IPS DF 4.7 (cell line): Measurements from ENCODE around the gene FECH.
"Not testable (repeated sequence)": the region's sequence is repeated elsewhere in the genome, so short reads cannot be mapped to it uniquely, and the experiment has no call there.

Experiments used
- DNase-seq: peaks from one replicate; pipeline ENCODE4 v3.0.0-alpha.2; 2013; ENCODE audit warnings: low spot score; ENCODE audit errors: extremely low read depth

The FECH gene, protein sequence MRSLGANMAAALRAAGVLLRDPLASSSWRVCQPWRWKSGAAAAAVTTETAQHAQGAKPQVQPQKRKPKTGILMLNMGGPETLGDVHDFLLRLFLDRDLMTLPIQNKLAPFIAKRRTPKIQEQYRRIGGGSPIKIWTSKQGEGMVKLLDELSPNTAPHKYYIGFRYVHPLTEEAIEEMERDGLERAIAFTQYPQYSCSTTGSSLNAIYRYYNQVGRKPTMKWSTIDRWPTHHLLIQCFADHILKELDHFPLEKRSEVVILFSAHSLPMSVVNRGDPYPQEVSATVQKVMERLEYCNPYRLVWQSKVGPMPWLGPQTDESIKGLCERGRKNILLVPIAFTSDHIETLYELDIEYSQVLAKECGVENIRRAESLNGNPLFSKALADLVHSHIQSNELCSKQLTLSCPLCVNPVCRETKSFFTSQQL

DNA sequence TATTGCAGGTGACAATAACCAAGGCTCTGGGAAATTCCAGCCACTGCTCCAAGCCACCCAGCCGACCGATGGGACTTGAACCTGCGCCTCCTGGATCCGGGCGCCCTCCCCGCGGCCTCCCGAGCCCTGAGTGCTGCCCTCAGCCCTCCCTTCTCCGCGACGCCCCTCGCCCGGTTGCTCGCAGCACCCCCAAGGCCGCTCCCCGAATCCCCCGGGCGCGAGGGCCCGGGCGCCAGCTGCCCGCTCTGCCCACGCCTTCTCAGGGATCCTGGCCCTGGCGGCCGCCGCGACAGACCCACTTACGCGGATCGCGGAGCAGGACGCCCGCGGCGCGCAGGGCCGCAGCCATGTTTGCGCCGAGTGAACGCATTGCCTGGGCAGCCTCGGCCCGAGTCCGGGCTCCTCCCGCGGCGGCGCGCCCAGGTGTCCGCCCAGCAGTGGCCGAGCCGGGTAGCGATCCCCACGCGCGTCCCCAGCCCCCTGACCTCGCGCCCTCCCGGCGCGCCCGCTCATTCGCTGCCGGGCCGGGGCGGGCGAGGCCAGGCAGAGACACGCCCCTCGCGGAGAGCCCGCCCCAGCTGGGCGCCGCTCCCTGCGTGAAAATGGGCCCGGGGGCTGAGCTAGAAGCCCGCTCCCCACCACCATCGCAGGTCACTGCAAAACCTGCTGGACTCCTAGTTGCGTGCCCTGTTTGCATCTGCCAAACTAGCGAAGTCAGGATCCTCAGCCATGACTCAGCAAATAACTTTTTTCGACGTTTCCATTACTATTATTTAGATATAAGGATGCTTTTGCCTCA is at the start of gene FECH:
FECH (minus strand) TSS at position 452 of the 799 bp plus-strand sequence; CDS start at position 370, 82 bp downstream.
- no peak for DNase-seq

DNA sequence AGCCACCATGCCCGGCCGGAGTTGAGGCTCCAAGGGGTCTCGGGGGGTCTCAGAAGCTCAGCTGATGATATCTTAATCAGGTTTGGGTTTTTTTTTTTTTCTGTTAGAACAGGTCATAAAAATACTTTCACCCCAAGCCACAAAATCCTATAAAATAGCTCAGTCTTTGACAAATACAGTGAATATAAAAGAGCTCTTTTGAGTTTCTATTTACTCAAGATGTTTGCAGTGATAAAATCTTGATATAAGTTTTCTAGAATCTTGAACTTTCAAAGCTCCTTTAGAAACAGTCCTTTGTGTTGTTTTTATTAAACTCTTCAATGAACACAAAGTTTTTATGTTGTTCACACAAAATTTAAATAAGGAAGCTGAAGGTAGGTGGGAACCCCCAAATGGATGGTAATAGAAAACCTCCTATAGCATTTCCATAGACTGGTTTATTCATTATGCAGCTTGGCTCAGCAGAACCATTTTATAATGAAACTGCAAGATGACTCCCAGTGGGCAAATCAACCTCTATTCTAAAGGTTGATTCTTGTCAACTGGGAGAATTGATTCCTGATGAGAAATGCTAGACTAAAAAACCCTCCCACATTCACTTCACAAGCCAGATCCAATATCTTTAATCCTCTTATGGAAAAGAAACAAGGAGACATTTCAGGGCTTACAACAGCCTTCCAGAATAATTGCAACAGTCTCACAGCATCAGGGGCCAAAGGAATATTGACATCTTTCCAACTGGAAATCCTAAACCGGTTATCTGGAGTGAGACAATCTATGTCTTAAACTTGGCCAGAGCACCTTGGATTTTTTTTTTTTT is 48.7 kb upstream of the FECH start:
- no peak for DNase-seq

DNA sequence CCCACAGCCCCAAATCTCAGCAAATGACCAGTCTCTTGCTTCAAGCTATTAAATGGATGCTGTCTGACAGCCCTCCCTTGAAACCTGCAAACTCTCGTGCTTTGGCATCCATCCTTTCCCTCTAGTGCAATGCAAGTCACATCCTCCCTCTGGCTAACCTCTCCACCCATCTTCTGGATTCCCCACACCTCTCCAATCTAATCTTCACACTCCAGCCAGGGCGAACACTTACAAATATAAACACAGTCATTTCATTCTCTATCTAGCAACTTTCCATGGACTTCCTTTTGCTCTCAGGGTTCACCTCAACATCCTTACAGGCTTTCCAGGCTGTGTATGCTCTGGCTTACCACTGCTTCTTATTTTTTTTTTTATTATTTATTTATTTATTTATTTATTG is 45.2 kb upstream of the FECH start:
- DNase-seq = no peak

DNA sequence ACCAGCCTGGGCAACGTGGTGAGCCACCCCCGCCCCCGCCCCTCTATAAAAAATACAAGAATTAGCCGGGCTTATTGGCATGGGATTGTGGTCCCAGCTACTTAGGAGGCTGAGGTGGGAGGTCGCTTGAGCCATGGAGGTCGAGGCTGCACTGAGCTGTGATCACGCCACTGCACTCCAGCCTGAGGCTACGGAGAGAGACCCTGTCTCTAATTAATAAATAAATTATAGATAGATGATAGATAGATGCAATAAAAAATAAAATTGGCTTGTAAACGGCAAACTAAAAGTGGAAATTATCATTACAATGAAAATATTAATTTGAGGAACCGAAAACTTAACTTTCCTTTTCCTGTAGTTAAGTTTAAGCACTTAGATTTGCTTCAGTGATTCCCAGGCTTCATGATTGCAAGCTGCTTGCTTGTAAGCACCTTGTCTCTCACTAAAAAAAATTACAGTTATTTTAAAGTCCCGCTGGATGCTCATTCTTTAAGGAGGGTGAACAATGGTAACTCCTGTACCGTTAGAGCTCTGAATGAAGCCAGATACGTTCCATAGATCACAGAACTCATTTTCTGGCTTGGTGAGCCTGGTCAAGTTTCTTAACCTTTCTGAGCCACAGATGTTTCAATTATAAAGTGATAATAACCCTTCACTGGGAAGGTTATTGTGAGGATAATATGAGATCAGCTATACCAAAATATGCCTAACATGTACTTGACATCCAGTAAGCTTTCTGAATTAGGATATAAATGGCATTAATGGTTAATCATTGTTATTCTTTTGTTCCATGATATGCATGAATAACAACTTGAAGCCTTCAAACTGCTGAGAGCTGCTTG is 44.5 kb upstream of the FECH start:
- no peak for DNase-seq

DNA sequence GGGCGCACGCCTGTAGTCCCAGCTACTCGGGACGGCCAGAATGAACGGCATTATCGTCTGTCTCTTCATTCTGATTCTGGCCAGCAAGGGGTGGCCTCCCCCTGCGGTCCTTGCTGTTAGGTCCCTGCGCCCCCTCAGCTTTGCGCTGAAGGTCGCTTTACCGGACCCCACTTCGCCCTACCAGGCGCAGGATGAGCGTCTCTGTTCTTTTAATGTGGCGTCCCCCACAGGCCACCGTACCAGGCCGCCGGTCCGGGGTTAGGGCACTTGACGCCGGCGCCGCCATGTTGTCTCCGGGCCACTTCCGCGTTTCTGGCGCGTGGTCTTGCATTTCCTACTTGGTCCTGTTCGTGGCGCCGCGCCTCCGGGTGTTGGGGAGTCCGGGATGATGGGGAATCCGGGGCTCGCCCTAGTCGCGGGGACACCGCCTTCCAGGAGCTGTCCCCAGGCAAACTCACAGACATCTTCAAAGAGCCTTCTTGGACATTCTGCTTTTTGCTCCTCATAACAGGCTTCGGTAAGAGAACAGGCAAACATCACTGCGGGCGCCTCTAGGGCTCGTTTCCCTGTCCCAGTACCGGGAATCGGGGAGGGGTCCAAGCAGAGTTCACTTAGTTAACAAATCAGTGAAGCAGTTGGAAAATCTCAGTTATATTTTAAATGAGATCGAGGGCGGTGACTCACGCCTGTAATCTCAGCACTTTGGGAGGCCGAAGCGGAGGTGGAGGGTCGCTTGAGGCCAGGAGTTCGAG is 43.7 kb upstream of the FECH start:
- DNase-seq = peak; percentile 60

DNA sequence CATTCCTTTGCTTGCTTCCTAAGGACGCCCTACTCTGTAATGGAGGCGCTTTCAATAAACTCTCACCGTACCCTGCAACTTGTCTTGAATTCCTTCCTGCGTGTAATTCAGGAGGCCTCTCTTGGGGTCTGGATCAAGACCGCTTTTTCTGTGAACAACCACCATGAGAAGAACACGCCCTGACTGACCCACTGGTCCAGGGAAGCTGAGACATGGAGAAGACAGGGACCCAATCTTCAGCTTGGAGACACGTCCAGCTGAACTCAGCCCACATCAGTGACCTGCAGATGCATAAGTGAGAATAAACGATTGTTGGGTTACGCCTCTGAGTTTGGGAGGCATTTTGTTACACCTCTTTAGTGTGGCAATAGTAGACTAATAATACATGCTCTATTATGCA is 42.9 kb upstream of the FECH start:
- no peak for DNase-seq

DNA sequence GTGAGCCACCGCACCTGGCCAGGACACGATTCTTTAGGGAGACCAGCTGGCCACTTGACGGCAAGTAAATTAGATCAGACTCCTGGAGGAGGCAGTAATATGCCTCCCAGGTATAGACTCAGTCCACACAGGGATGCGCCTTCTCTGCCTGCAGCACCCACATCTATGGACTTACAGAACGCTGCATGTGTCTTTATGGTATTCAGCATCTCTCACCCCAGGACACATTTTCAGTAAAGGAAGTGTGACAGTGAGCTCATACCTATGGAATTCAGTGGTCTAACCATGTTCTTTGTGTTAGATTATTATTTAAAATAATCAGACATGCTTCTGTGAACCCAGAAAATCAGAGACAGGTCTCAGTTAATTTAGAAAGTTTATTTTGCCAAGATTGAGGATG is 41.0 kb upstream of the FECH start:
- DNase-seq = no peak

DNA sequence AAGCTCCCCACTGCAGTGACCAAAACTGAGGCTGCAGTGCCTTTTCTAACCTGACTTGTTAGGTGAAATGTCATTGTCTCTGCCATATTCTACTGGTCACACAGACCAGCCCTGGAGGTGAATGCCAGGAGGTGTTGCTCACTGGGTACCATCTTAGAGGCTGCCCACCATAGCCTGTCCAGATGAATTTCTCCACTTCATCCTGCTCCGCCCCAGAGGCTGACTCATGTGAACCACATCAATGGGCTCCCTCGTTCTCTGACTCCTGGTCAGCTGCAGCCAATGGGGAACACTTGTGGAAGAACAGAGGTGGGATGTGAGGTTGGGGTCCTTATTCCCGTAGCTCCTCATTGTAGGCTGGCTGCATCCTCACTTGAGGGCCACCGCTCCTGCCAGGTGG is 38.5 kb upstream of the FECH start:
- DNase-seq = no peak

DNA sequence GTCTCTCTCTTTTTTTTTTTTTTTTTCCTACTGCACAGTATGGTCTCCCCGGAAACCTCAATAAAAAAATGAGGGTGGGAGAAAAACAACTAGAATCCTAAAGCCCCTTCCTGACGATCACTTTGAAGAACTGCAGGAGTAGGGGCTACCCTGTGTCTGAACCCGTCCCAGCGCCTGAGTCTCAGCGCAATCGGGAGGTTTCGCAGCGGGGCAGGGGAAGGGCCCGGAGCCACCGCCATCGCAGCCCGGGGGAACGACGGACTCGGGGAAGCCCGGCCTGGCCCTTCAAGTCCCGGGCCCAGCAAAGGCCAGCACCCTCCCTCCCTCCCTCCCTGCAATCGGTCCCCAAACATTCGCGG is 34.7 kb upstream of the FECH start:
- DNase-seq = no peak

DNA sequence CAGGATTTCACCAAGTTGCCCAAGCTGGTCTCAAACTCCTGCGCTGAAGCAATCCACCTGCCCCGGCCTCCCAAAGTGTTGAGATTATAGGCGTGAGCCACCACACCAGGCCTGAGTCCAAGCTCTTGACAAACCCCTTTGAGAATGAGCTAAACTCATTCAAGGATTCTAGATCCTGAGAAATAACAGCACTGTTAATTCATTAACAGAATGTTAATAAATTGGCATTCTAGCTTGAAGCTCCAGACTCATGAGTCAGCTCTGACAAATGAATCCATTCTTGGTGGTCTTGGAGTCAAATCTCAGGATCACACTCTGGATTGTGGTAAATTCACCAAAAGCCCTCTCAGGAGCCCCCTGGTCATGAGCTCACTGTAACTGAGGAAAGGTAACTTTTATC is 33.4 kb upstream of the FECH start:
- DNase-seq = no peak

DNA sequence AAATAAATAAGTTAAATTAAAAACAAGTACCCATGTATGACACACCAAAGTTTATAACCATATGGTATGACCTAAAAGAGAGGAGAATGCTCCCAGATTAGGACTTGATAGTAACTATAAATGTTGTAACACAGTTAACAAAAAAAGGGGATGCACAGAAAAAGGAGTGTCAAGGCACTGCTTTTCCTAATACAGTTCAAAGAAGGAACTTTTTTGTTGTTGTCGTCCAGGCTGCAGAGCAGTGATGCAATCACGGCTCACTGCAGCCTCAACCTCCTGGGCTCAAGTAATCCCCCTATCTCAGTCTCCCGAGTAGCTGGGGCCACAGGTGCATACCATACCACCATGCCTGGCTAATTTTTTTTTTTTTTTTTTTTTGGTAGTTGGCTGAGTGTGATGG is 32.4 kb upstream of the FECH start:
- no peak for DNase-seq

DNA sequence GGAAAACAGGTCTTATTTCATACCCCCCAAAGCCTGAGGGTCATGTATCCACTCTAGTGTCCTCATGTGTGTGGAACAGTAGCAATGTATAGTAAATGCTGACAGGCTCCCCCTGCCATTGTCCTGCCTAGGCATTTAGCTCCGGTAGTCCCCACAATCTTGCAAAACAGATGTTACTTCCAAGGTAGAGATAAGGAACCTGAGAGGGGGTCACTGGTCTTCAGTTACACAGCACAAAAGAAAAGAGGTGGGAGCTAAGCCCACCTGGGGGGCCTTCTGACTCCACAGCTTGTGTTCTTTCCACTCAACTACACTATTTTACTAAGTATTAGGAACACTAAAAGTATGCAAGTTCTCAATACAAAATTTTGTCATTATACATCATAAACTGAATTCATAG is 17.4 kb upstream of the FECH start:
- no peak for DNase-seq

DNA sequence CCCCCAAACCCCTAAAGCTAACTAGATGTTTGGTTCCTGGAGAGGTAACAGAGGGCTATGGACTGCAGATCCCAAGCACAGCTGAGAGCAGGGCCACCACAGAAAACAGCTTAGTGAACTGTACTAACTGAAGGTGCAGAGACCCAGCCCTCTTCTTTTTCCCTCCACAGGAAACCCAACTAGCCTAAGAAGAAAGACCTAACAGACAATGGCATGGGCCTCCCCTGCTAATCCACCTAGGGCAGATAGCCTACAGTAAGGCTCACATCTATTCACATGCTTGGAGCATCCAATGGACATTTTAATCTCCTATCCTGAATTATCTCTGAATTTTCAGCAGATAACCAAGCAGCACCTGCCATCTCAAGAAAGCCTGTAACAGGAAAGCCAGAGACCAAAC is 8.8 kb upstream of the FECH start:
- DNase-seq = no peak

DNA sequence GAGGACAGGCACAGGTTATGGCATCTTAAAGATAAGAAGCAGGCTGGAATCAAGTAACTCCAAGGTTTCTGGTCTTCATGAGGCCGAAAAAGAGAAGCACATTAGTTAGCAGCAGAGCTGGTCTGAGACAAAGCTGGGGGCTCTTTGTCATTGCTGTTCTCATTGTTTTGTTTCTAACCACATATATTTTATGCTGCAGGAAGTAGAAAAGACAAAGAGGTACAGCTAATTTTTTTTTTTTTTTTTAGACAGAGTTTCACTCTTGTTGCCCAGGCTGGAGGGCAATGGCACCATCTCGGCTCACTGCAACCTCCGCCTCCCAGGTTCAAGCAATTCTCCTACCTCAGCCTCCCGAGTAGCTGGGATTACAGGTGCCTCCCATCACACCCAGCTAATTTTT is 6.2 kb upstream of the FECH start:
- not testable (repeated sequence) for DNase-seq

DNA sequence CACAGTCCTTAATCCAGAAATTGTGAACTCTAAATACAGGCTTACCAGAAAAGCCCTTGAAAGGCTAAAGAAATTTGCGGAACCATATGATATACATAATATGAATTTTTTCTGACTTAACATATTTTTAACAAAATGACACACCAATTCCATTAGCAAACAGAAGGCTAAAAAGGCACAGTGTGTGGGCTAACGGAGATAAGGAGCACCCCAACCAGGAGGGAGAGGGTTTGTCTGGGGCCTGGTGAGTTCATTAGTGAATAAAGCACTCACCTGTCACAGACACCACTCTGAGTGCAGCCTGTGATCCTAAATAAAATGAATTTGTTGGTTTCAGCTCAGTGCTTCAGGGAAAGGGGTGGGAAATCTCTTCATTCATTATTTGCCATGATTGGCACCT is 2.7 kb upstream of the FECH start:
- no peak for DNase-seq

DNA sequence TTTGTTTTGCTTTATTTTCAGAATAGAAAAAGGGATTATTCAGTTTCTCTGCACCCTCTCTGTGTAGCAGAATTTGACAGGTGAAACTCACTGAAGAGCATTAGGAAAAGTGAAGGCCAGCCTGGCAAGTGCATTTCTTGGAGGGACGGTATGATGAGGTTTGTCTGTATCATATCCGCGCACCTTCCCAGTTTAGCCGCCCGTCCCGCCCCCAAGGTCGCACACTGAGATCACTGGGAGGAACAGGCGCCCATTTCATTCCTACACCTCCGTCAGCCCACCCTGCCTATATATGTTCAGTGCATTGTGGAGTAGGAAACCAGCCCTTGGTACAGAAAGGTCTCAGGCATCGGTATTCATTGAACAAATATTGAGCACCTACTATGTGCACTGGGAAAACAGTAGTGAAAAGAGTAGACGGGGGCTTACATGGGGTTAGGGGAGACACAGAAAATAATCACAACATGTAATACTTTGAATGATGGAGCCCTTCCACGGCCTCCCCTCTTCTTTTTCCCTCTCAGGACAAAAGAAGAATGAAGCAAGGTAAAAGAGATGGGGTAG is 678 bp upstream of the FECH start:
- no peak for DNase-seq

DNA sequence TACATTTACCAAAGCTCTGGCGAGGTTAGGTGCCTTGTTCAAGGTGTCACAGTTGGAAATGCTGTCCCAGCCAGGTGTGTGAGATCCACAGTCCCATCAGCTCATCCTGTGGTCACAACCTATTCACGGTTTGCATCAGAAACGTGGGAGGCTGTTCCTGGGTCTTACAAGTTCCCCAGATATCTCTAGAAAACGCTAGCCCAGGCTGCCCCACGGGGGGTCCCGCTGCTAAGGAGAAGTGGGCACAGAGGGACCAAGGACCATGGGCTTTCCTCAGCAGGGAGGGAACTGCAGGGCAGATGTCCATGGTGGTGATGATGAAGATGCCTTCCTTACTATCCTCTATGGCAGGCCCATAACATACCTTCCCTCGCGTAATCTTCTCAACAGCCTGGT is 649 bp downstream of the FECH start:
- no peak for DNase-seq

DNA sequence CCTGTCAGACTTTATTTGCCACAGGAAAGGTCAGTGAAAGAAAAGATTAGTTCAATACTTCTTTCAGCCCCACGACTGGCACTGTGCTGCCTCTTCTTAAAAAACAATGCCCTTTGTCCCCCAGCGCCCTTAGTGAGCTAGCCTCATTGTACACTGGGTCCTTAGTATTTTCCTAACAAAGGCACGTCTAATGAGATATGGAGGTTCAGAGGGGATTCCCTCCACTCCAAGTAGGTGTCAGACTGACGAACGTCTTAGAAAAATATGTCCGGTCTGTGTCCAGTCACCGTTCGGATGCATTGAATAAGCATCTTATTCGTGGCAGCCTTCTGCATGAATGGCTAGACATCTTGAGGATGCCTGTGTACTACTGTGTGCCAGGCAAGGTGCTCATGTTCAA is 1.1 kb downstream of the FECH start:
- no peak for DNase-seq

DNA sequence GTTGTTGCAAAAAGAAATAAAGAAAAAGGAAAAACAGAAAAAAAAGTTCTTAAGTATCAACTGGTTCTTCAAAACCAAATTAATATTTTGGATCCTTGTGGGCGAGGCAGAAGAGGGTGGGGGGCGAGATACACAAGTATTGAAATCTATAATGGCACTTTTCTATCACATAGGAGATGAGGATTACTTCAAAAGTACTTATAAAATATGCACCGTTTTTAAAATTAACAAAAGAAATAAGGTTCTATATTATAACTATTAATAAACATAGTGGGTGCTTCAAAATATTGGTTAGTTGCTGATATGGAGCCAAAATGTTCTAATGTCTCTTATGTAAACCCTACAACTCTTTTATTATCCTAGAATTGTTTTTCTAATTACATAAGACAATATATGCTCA is 2.1 kb downstream of the FECH start:
- DNase-seq = no peak

DNA sequence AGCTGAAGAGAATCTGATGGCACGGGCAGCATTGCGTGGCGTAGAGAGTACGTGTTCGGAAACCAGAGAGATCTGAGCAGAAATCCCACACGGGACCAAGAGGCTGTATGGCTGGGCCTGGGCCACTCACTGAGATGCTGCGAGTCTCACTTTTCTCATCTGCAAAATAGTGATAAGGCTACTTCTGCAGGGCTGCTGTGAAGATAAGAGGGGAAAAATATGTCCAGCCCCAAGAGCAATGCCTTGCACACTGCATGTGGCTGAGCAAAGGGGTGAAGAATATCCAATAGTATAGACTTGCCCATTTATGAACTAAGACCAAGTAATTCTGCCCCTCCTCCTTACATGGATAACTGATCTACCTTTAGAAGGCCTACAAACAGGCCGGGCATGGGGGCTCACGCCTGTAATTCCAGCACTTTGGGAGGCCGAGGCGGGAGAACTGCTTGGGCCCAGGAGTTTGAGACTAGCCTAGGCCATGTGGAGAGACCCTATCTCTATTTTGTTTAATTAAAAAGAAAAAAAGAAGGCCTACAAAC is 3.1 kb downstream of the FECH start:
- no peak for DNase-seq
